RWPE1 (cell line): Measurements from ENCODE around the gene VPS13D.
"Not testable (repeated sequence)": the region's sequence is repeated elsewhere in the genome, so short reads cannot be mapped to it uniquely, and the experiment has no call there.

ENCODE experiments used
- CTCF ChIA-PET: fragments of 350-600 bp; sonication (Branson Sonifier 250); formaldehyde crosslinking; extraction: SDS; loops from one replicate; lab custom pipeline; 2021; lab: Yijun Ruan, JAX
- POLR2A ChIA-PET: fragments of 400-600 bp; formaldehyde crosslinking; extraction: SDS; loops from one replicate; lab custom pipeline; 2020; ENCODE audit warnings: antibody characterized with exemption; ENCODE audit not compliant: low non-redundant PET; lab: Yijun Ruan, JAX
- DNase-seq: peaks from one replicate; pipeline ENCODE4 v3.0.0; 2012; ENCODE audit warnings: low spot score
- H3K27ac ChIP-seq: fragments of 450-650 bp; 2 replicates; pipeline ENCODE4 v1.5.1; 2017
- CTCF ChIP-seq: fragments of 450-650 bp; conservative IDR thresholded peaks from 2 replicates; pipeline ENCODE4 v1.5.1; 2017; ENCODE audit warnings: low read depth, mild to moderate bottlenecking

Gene VPS13D

GRCh38 chr1:12383001-12383400 lies 153.2 kb downstream of the VPS13D start:
- no peak for TF ChIP-seq CTCF
- ChIA-PET CTCF (interaction anchor here (0.9 kb wide), 1 partner anchor 9 kb away, joined by 4 read pairs; no protein-coding TSS in a partner anchor), POLR2A (no interaction called here)

GRCh38 chr1:12383786-12384185 lies 154.0 kb downstream of the VPS13D start:
- ChIA-PET CTCF (interaction anchor here (0.9 kb wide), 1 partner anchor 10 kb away, joined by 4 read pairs; no protein-coding TSS in a partner anchor), POLR2A (no interaction called here)
- TF ChIP-seq CTCF: no peak
- H3K27ac ChIP-seq: no peak overlapping the region
- DNase-seq: no peak

More at GRCh38 chr1:12383001-12383400, 153.2 kb downstream of the VPS13D start:
- DNase-seq: no peak
- no peak overlapping the region for H3K27ac ChIP-seq

GRCh38 chr1:12384836-12385456 lies 155.1 kb downstream of the VPS13D start:
- POLR2A ChIA-PET: no interaction called here

GRCh38 chr1:12386130-12386529 lies 156.3 kb downstream of the VPS13D start:
- CTCF ChIA-PET: no interaction called here
- POLR2A ChIA-PET: no interaction called here
- no peak for TF ChIP-seq CTCF
- peak; percentile 64 for DNase-seq
- H3K27ac ChIP-seq: no peak overlapping the region

More at GRCh38 chr1:12384836-12385456, 155.1 kb downstream of the VPS13D start:
- DNase-seq: no peak
- CTCF ChIA-PET: no interaction called here
- H3K27ac ChIP-seq: no peak overlapping the region
- TF ChIP-seq CTCF: no peak

GRCh38 chr1:12387641-12388040 lies 157.8 kb downstream of the VPS13D start:
- H3K27ac ChIP-seq: no peak overlapping the region
- DNase-seq: no peak
- POLR2A ChIA-PET: no interaction called here
- TF ChIP-seq CTCF: no peak
- CTCF ChIA-PET: no interaction called here

- H3K27ac ChIP-seq, DNase-seq, CTCF ChIA-PET, POLR2A ChIA-PET: not testable (repeated sequence)
These were observed 160.5 kb downstream of the VPS13D start for GRCh38 chr1:12390296-12390695.
